Tibial artery (tissue), 4 donors: ENCODE data around the gene PLK1.

ENCODE experiments used
- DNase-seq, 2 donors: peaks; one replicate each; pipeline ENCODE4 v3.0.0-alpha.2; 2019
- H3K27ac ChIP-seq, 2 donors: fragments of 200-600 bp; sonication (generic) in 1 of 2; 1 replicate in 1 of 2; 2 replicates in 1 of 2; pipeline ENCODE4 v1.5.1; 2018 to 2019; ENCODE audit warnings: mild to moderate bottlenecking in 1 of 2
- H3K27me3 ChIP-seq, 2 donors: fragments of 200-600 bp; sonication (generic) in 1 of 2; one replicate each; pipeline versions ENCODE4 v1.5.1 to v1.6.0; 2016 to 2019
- H3K36me3 ChIP-seq, 3 donors: fragments of 200-600 bp; sonication (generic) in 2 of 3; one replicate each; pipeline ENCODE4 v1.5.1; 2016 to 2019; ENCODE audit warnings: mild to moderate bottlenecking in 2 of 3
- H3K4me1 ChIP-seq, 4 donors: fragments of 200-600 bp; sonication (generic) in 2 of 4; 1 replicate in 3 of 4; 2 replicates in 1 of 4; pipeline ENCODE4 v1.5.1; 2016 to 2019
- H3K4me3 ChIP-seq, 2 donors: fragments of 200-600 bp; sonication (generic) in 1 of 2; 1 replicate in 1 of 2; 2 replicates in 1 of 2; pipeline ENCODE4 v1.5.1; 2018 to 2019; ENCODE audit warnings: mild to moderate bottlenecking in 2 of 2
- H3K9me3 ChIP-seq, 3 donors: fragments of 200-600 bp; sonication (generic) in 1 of 3; one replicate each; pipeline ENCODE4 v1.5.1; 2016 to 2019
- intact Hi-C: fragments of 100-400 bp; cut with DNase I; formaldehyde crosslinking; loops from one replicate; pipeline ENCODE4 v1.15.0; 2023; ENCODE audit warnings: low total_unique reads
- TF ChIP-seq, protein P1 (sequence below), 2 experiments: fragments of 200-600 bp in 1 of 2; fragments of 450-650 bp in 1 of 2; IDR thresholded peaks; one replicate each; pipeline ENCODE4 v1.5.1; 2017 to 2019; ENCODE audit warnings: antibody characterized with exemption in 2 of 2, mild to moderate bottlenecking in 1 of 2, moderate library complexity in 1 of 2

PLK1 gene

GRCh38 chr16:23683487-23683886 lies 4.8 kb downstream of the PLK1 start:
- H3K4me3 ChIP-seq, result no peak overlapping the region
- intact Hi-C loops, result no loop called here
- peaks cover 11 to 79% (median 51%) of the 10 kb centered on the region in 3 donors for H3K36me3 ChIP-seq
- DNase-seq, result no peak
- no peak overlapping the region for H3K27ac ChIP-seq
- no peaks in the 10 kb centered on the region for H3K27me3 ChIP-seq
- peaks cover 0 to 10% (median 8%) of the 10 kb centered on the region in 4 donors for H3K4me1 ChIP-seq
- TF ChIP-seq, protein P1, sequence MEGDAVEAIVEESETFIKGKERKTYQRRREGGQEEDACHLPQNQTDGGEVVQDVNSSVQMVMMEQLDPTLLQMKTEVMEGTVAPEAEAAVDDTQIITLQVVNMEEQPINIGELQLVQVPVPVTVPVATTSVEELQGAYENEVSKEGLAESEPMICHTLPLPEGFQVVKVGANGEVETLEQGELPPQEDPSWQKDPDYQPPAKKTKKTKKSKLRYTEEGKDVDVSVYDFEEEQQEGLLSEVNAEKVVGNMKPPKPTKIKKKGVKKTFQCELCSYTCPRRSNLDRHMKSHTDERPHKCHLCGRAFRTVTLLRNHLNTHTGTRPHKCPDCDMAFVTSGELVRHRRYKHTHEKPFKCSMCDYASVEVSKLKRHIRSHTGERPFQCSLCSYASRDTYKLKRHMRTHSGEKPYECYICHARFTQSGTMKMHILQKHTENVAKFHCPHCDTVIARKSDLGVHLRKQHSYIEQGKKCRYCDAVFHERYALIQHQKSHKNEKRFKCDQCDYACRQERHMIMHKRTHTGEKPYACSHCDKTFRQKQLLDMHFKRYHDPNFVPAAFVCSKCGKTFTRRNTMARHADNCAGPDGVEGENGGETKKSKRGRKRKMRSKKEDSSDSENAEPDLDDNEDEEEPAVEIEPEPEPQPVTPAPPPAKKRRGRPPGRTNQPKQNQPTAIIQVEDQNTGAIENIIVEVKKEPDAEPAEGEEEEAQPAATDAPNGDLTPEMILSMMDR (IDR thresholded peaks at IDR 0.05), result no peak
- H3K9me3 ChIP-seq, result no peaks in the 10 kb centered on the region

- DNase-seq, result no peak
- TF ChIP-seq, protein P1 (IDR thresholded peaks at IDR 0.05), result no peak
- Histone ChIP-seq H3K27ac (no peak overlapping the region), H3K4me1 (no peaks in the 10 kb centered on the region), H3K9me3 (no peaks in the 10 kb centered on the region), H3K4me3 (no peak overlapping the region), H3K36me3 (peaks cover 33 to 85% (median 62%) of the 10 kb centered on the region in 3 donors), H3K27me3 (no peaks in the 10 kb centered on the region)
- intact Hi-C loops, result no loop called here
Observed at GRCh38 chr16:23687034-23687808, 8.5 kb downstream of the PLK1 start.

DNA sequence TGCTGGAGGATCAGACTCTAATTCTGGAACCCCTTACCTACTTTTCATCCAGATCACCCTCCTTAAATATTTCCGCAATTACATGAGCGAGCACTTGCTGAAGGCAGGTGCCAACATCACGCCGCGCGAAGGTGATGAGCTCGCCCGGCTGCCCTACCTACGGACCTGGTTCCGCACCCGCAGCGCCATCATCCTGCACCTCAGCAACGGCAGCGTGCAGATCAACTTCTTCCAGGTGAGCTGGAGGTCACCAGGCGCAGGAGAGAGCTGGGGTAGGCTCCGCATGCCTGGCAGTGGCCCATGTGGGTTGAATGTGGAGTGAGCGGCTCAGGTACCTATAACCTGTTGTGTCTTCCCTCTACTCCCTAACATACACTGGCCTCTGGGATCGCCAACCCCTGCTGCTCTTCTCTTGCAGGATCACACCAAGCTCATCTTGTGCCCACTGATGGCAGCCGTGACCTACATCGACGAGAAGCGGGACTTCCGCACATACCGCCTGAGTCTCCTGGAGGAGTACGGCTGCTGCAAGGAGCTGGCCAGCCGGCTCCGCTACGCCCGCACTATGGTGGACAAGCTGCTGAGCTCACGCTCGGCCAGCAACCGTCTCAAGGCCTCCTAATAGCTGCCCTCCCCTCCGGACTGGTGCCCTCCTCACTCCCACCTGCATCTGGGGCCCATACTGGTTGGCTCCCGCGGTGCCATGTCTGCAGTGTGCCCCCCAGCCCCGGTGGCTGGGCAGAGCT lies 10.9 kb downstream of the PLK1 start:
- Histone ChIP-seq H3K27me3 (no peaks in the 10 kb centered on the region), H3K4me3 (no peak overlapping the region), H3K9me3 (no peaks in the 10 kb centered on the region), H3K4me1 (peaks cover 0 to 5% (median 2%) of the 10 kb centered on the region in 4 donors), H3K27ac (no peak overlapping the region), H3K36me3 (peaks cover 33 to 65% (median 51%) of the 10 kb centered on the region in 3 donors)
- intact Hi-C loops, result no loop called here
- no peak for DNase-seq
- TF ChIP-seq, protein P1 (IDR thresholded peaks at IDR 0.05), result no peak

GRCh38 chr16:23690771-23691482 lies 12.2 kb downstream of the PLK1 start:
- peaks cover 0 to 12% (median 8%) of the 10 kb centered on the region in 4 donors for H3K4me1 ChIP-seq
- no peak for DNase-seq
- H3K27ac ChIP-seq, result no peak overlapping the region
- H3K36me3 ChIP-seq, result peaks cover 33 to 55% (median 47%) of the 10 kb centered on the region in 3 donors
- no peaks in the 10 kb centered on the region for H3K9me3 ChIP-seq
- H3K4me3 ChIP-seq, result no peak overlapping the region
- TF ChIP-seq, protein P1 (IDR thresholded peaks at IDR 0.05), result no peak
- no peaks in the 10 kb centered on the region for H3K27me3 ChIP-seq
- intact Hi-C loops, result no loop called here

DNA sequence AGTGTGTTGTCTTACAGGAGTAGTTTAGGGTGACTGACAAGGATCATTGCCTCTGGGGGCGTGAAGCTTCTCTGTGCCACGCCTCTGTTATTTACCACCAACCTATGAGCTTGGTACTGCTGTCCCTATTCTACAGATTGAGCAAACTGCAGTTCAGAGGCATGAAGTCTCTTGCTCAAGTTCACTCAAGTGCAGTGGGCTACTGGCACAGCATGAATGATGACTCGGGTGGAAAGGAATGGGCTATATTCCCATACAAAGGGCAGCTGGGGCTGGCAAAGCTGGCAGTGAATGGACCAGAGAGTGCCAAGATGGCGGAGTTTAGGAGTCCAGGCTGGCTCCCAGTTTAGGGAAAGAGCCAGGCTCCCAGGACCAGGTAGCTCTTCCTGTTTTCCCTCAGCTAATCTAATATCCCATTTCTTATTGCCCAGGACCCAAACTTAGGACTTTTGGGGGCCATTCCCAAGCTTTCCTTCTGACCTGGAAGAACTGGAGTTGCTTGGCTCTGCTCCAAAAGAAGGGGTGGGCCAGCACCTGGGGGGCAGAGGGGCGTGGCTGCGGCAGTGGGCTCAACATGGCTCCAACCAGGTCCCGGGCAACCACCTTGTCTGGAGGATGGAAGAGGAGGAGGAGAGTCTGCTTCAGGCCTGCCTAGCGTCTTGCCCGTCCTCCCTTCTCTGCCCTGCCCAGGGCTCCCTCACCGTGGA lies 12.9 kb downstream of the PLK1 start:
- H3K4me1 ChIP-seq, result peaks cover 0 to 12% (median 8%) of the 10 kb centered on the region in 4 donors
- H3K9me3 ChIP-seq, result no peaks in the 10 kb centered on the region
- peaks cover 33 to 48% (median 43%) of the 10 kb centered on the region in 3 donors for H3K36me3 ChIP-seq
- H3K4me3 ChIP-seq, result no peak overlapping the region
- no peak for DNase-seq
- intact Hi-C loops, result no loop called here
- TF ChIP-seq, protein P1 (IDR thresholded peaks at IDR 0.05), result no peak
- no peak overlapping the region for H3K27ac ChIP-seq
- H3K27me3 ChIP-seq, result no peaks in the 10 kb centered on the region
